SK-N-SH (cell line): ENCODE results near the gene HTR1E. TPM values are rescaled to one million over a fixed set of nuclear protein-coding genes. Genes with fewer than 3 reads are reported as not detected.
"Not testable (repeated sequence)": the region's sequence is repeated elsewhere in the genome, so short reads cannot be mapped to it uniquely, and the experiment has no call there.

Experiments
- CTCF ChIA-PET: fragments of 300-600, 350-600 bp; formaldehyde crosslinking; extraction: SDS; loops from one replicate; lab custom pipeline; 2021; lab: Yijun Ruan, JAX
- POLR2A ChIA-PET: fragments of 350-600 bp; sonication (Branson Sonifier 250); formaldehyde crosslinking; extraction: SDS; loops from one replicate; lab custom pipeline; 2020; ENCODE audit warnings: antibody characterized with exemption, inconsistent platforms; lab: Yijun Ruan, JAX
- DNase-seq: peaks from one replicate; pipeline ENCODE4 v3.0.0; 2012
- H2AFZ ChIP-seq: fragments of 200-600 bp; sonication (generic); 2 replicates; pipeline ENCODE4 v1.8.1; 2016; ENCODE audit warnings: antibody characterized with exemption, mild to moderate bottlenecking, low read depth
- H3F3A ChIP-seq: fragments of 200-600 bp; sonication (generic); replicated peaks from 2 replicates; pipeline ENCODE3; 2016; ENCODE audit warnings: antibody characterized with exemption, mild to moderate bottlenecking; ENCODE audit not compliant: insufficient read depth
- H3K27ac ChIP-seq, 2 experiments: fragments of 200-500 bp in 1 of 2; fragments of 200-600 bp in 1 of 2; sonication (Bioruptor generic) in 1 of 2; sonication (generic), shearing (Covaris generic) in 1 of 2; 2 replicates each; pipeline versions ENCODE4 v1.5.1 to v1.6.1; 2014 to 2016; ENCODE audit warnings: low read depth in 2 of 2, inconsistent platforms in 1 of 2, low read length in 1 of 2, mild to moderate bottlenecking in 1 of 2, mixed read lengths in 1 of 2
- H3K27me3 ChIP-seq: fragments of 200-600 bp; sonication (generic), shearing (Covaris generic); 2 replicates; pipeline ENCODE4 v1.6.1; 2016; ENCODE audit warnings: mixed run types; ENCODE audit not compliant: insufficient read depth
- H3K36me3 ChIP-seq, 2 experiments: fragments of 200-500 bp in 1 of 2; fragments of 200-600 bp in 1 of 2; sonication (Bioruptor generic) in 1 of 2; sonication (generic) in 1 of 2; replicated peaks in 1 of 2; 2 replicates each; pipeline versions ENCODE3 to v1.5.1; 2014 to 2016; ENCODE audit warnings: low read length in 1 of 2, mild to moderate bottlenecking in 1 of 2; ENCODE audit not compliant: insufficient read depth in 2 of 2, control insufficient read depth in 1 of 2
- H3K4me1 ChIP-seq, 2 experiments: fragments of 200-500 bp in 1 of 2; fragments of 200-600 bp in 1 of 2; sonication (Bioruptor generic) in 1 of 2; sonication (generic), shearing (Covaris generic) in 1 of 2; 2 replicates each; pipeline versions ENCODE4 v1.5.1 to v1.6.1; 2014 to 2016; ENCODE audit warnings: low read depth in 1 of 2, low read length in 1 of 2, mixed run types in 1 of 2; ENCODE audit not compliant: insufficient read depth in 2 of 2, control insufficient read depth in 1 of 2
- H3K4me2 ChIP-seq: fragments of 200-600 bp; sonication (generic), shearing (Covaris generic); 2 replicates; pipeline ENCODE4 v1.6.1; 2017; ENCODE audit warnings: mixed run types
- H3K4me3 ChIP-seq, 2 experiments: fragments of 200-500 bp in 1 of 2; fragments of 200-600 bp in 1 of 2; sonication (Bioruptor generic) in 1 of 2; sonication (generic), shearing (Covaris generic) in 1 of 2; 2 replicates each; pipeline versions ENCODE4 v1.5.1 to v1.8.1; 2014 to 2016; ENCODE audit warnings: low read depth in 2 of 2, inconsistent platforms in 1 of 2, low read length in 1 of 2, mild to moderate bottlenecking in 1 of 2, mixed read lengths in 1 of 2, moderate library complexity in 1 of 2
- H3K79me2 ChIP-seq: fragments of 200-600 bp; sonication (generic); 2 replicates; pipeline ENCODE4 v1.8.1; 2017; ENCODE audit warnings: mild to moderate bottlenecking; ENCODE audit not compliant: insufficient read depth
- H3K9ac ChIP-seq: fragments of 200-600 bp; sonication (generic); 2 replicates; pipeline ENCODE4 v1.6.1; 2017; ENCODE audit warnings: mixed run types
- H3K9me2 ChIP-seq: fragments of 200-600 bp; sonication (generic); 2 replicates; pipeline ENCODE4 v1.6.1; 2017; ENCODE audit warnings: mixed run types
- H3K9me3 ChIP-seq: fragments of 200-600 bp; sonication (generic); 2 replicates; pipeline ENCODE4 v1.6.1; 2017; ENCODE audit warnings: mixed run types, mild to moderate bottlenecking, moderate library complexity
- H4K20me1 ChIP-seq: fragments of 200-600 bp; sonication (generic); 2 replicates; pipeline ENCODE4 v1.6.1; 2017; ENCODE audit warnings: mild to moderate bottlenecking, mixed run types; ENCODE audit not compliant: insufficient read depth
- ELF1 ChIP-seq: IDR thresholded peaks from 2 replicates; pipeline ENCODE4 v1.4.0; 2012
- GABPA ChIP-seq: IDR thresholded peaks from 2 replicates; pipeline ENCODE4 v1.4.0; 2012; ENCODE audit warnings: low read depth, mild to moderate bottlenecking
- JUND ChIP-seq: IDR thresholded peaks from 2 replicates; pipeline ENCODE4 v1.4.0; 2012
- MEF2A ChIP-seq: IDR thresholded peaks from 2 replicates; pipeline ENCODE4 v1.4.0; 2012; ENCODE audit warnings: low read depth, borderline replicate concordance
- NFIC ChIP-seq: IDR thresholded peaks from 2 replicates; pipeline ENCODE4 v1.4.0; 2012; ENCODE audit warnings: borderline replicate concordance
- POLR2AphosphoS5 ChIP-seq: IDR thresholded peaks from 2 replicates; pipeline ENCODE4 v1.6.1; 2012; ENCODE audit warnings: low read depth, low read length
- RAD21 ChIP-seq: IDR thresholded peaks from 2 replicates; pipeline ENCODE4 v1.6.1; 2012; ENCODE audit warnings: mild to moderate bottlenecking, low read length
- RCOR1 ChIP-seq: fragments of 150-350 bp; IDR thresholded peaks from 2 replicates; pipeline ENCODE4 v1.6.1; 2017; ENCODE audit warnings: antibody characterized with exemption, low read length
- RFX5 ChIP-seq: IDR thresholded peaks from 2 replicates; pipeline ENCODE4 v1.6.1; 2012; ENCODE audit warnings: mild to moderate bottlenecking, improper control_type of control experiment, low read length
- SMC3 ChIP-seq: IDR thresholded peaks from 2 replicates; pipeline ENCODE4 v1.6.1; 2012; ENCODE audit warnings: low read depth, low read length, improper control_type of control experiment
- TCF12 ChIP-seq: IDR thresholded peaks from 2 replicates; pipeline ENCODE4 v1.4.0; 2012
- TEAD4 ChIP-seq: IDR thresholded peaks from 2 replicates; pipeline ENCODE4 v1.4.0; 2012; ENCODE audit warnings: mild to moderate bottlenecking, borderline replicate concordance; ENCODE audit not compliant: insufficient read depth
- WGBS: methylation state at CpG from one replicate; pipeline ENCODE4 v1.1.6; 2017; ENCODE audit warnings: low lambda C conversion rate; 5-methylcytosine and 5-hydroxymethylcytosine counted together
- polyA plus RNA-seq, 3 experiments: library from polyadenylated mRNA; depleted of rRNA; stranded (reverse); fragments of >200 nt; gene quantifications; 2 replicates each; pipeline ENCODE4 v1.2.3, GENCODE V29; 2012
- TF ChIP-seq, protein P1 (sequence below): fragments of 150-350 bp; IDR thresholded peaks from 2 replicates; pipeline ENCODE4 v1.6.1; 2016; ENCODE audit warnings: mild to moderate bottlenecking, low read depth, low read length
- TF ChIP-seq, protein P2 (sequence below): IDR thresholded peaks from 2 replicates; pipeline ENCODE4 v1.6.1; 2012; ENCODE audit warnings: mild to moderate bottlenecking, low read depth, low read length, moderate library complexity

HTR1E gene
- polyA plus RNA-seq, 1 of the 3 experiments (the other 2 are of a cell fraction), result 0.02 TPM

DNA sequence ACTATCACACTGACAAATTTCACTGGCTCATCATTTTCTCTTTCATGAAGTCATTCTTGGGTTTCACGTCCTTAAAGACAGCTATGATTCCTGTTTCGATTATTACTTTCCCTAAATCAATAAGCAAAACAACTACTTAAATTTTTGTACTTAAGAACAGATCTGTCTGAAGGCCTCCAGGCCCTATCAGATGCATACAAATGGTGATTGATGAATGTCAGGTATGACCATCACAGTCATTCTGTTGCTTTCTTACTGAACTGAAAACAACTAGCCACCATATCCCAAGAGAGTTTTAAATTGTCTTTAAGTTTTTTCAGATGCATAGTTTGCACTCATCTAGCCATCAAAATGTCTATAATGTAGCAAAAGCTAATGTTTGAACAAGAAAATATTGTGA, 20.9 kb upstream of the HTR1E start:
- Histone ChIP-seq H3K79me2 (no peaks in the 10 kb centered on the region), H3K36me3 (no peaks in the 10 kb centered on the region), H3K27ac (no peak overlapping the region), H3K4me2 (no peak overlapping the region), H3K9ac (no peak overlapping the region), H3K27me3 (no peaks in the 10 kb centered on the region), H3K9me2 (no peaks in the 10 kb centered on the region), H3F3A (no peaks in the 10 kb centered on the region), H3K4me3 (no peak overlapping the region), H3K4me1 (no peaks in the 10 kb centered on the region), H3K9me3 (no peaks in the 10 kb centered on the region), H4K20me1 (no peaks in the 10 kb centered on the region), H2AFZ (no peak overlapping the region)
- DNase-seq, result no peak
- TF ChIP-seq JUND (no peak), TEAD4 (no peak), NFIC (no peak), ELF1 (no peak), GABPA (no peak), RCOR1 (no peak), POLR2AphosphoS5 (no peak)
- ChIA-PET POLR2A (no interaction called here), CTCF (interaction anchor here (1.3 kb wide), 1 partner anchor 26 kb away, joined by 4 read pairs; no protein-coding TSS in a partner anchor)
- 12% methylated on average over 2 of the region's 2 CpGs for WGBS

DNA sequence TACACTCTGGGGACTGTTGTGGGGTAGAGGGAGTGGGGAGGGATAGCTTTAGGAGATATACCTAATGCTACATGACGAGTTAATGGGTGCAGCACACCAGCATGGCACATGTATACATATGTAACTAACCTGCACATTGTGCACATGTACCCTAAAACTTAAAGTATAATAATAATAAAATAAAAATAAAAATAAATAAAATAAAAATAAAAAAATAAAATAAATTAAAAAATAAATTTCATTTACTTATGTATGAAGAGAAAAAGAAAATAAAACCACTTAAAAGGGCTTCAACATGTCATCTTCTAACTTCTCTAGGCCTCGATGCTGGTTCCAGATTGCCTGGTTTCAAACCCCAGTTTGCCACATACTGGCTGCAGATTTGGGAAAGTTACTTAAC, 10.2 kb upstream of the HTR1E start:
- H3K27ac ChIP-seq, H2AFZ ChIP-seq, H3F3A ChIP-seq, H3K9me3 ChIP-seq, H3K4me2 ChIP-seq, H3K9me2 ChIP-seq, POLR2A ChIA-PET, H3K36me3 ChIP-seq, H4K20me1 ChIP-seq, H3K9ac ChIP-seq, H3K4me1 ChIP-seq, CTCF ChIA-PET, H3K79me2 ChIP-seq, H3K27me3 ChIP-seq, DNase-seq, H3K4me3 ChIP-seq: not testable (repeated sequence)
- WGBS, result 36% methylated on average over 2 of the region's 2 CpGs

DNA sequence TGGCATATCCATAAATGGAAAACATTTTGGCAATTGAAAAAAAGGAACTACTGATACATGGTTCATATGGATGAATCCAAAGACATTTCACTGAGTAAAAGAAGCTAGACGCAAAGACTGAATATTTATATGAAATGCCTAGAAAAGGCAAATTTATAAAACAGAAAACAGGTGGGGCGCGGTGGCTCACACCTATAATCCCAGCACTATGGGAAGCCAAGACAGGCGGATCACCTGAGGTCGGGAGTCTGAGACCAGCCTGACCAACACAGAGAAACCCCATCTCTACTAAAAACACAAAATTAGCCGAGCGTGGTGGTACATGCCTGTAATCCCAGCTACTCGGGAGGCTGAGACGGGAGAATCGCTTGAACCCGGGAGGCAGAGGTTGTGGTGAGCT, 9.5 kb upstream of the HTR1E start:
- H3K9me3 ChIP-seq, H3K79me2 ChIP-seq, CTCF ChIA-PET, H4K20me1 ChIP-seq, H2AFZ ChIP-seq, H3K9ac ChIP-seq, H3K9me2 ChIP-seq, POLR2A ChIA-PET, H3F3A ChIP-seq, H3K27ac ChIP-seq, H3K4me2 ChIP-seq, H3K36me3 ChIP-seq, H3K4me1 ChIP-seq, DNase-seq, H3K27me3 ChIP-seq, H3K4me3 ChIP-seq: not testable (repeated sequence)
- 84% methylated on average over 11 of the region's 11 CpGs for WGBS

DNA sequence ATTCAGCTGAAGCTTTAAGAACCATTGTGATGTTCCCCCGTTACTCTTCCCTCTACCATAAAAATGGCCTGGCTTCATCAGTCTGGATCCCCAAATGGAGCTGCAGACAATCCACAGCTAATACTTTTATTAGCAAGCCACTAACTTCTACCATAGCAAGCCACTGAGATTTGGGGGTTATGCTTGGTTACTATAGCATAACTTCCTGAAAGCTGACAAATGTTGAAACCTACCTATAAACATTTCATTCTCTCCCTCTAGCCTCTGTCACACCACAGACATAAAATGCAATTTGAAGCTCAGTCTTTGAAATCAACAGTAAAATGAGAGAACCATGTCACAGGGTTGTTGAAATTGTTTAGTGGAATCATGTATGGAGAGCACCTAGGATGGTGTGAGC, 3.0 kb upstream of the HTR1E start:
- POLR2A ChIA-PET, result interaction anchor here (1.5 kb wide), 1 partner anchor 1012 kb away, joined by 4 read pairs; no protein-coding TSS in a partner anchor
- no peaks in the 10 kb centered on the region for H3K79me2 ChIP-seq
- H3K27ac ChIP-seq, result no peak overlapping the region
- no peaks in the 10 kb centered on the region for H3K9me2 ChIP-seq
- H3K4me2 ChIP-seq, result no peak overlapping the region
- H3K4me1 ChIP-seq, result peaks cover 0 to 8% of the 10 kb centered on the region in 2 experiments; a peak in 1 of 4 replicates
- H3K9me3 ChIP-seq, result no peaks in the 10 kb centered on the region
- no peak overlapping the region for H3K9ac ChIP-seq
- no peak for DNase-seq
- no peak overlapping the region for H2AFZ ChIP-seq
- WGBS, result 33% methylated on average over 1 of the region's 1 CpG
- H3K27me3 ChIP-seq, result peaks cover 9% of the 10 kb centered on the region; the same call in 1 of the 2 replicates
- H3K4me3 ChIP-seq, result no peak overlapping the region
- H3F3A ChIP-seq, result no peaks in the 10 kb centered on the region
- no peaks in the 10 kb centered on the region for H3K36me3 ChIP-seq
- CTCF ChIA-PET, result interaction anchor here (0.9 to 1.8 kb wide), 3 partner anchors 377 to 1011 kb away, joined by 3 to 12 read pairs (median 3); no protein-coding TSS in a partner anchor
- H4K20me1 ChIP-seq, result no peaks in the 10 kb centered on the region
- TF ChIP-seq RAD21, result no peak
- no peak for TF ChIP-seq MEF2A
- TF ChIP-seq GABPA, result no peak
- no peak for TF ChIP-seq RCOR1
- TF ChIP-seq, protein P1, sequence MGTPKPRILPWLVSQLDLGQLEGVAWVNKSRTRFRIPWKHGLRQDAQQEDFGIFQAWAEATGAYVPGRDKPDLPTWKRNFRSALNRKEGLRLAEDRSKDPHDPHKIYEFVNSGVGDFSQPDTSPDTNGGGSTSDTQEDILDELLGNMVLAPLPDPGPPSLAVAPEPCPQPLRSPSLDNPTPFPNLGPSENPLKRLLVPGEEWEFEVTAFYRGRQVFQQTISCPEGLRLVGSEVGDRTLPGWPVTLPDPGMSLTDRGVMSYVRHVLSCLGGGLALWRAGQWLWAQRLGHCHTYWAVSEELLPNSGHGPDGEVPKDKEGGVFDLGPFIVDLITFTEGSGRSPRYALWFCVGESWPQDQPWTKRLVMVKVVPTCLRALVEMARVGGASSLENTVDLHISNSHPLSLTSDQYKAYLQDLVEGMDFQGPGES, result no peak
- TF ChIP-seq TCF12, result no peak
- no peak for TF ChIP-seq SMC3
- TF ChIP-seq, protein P2, sequence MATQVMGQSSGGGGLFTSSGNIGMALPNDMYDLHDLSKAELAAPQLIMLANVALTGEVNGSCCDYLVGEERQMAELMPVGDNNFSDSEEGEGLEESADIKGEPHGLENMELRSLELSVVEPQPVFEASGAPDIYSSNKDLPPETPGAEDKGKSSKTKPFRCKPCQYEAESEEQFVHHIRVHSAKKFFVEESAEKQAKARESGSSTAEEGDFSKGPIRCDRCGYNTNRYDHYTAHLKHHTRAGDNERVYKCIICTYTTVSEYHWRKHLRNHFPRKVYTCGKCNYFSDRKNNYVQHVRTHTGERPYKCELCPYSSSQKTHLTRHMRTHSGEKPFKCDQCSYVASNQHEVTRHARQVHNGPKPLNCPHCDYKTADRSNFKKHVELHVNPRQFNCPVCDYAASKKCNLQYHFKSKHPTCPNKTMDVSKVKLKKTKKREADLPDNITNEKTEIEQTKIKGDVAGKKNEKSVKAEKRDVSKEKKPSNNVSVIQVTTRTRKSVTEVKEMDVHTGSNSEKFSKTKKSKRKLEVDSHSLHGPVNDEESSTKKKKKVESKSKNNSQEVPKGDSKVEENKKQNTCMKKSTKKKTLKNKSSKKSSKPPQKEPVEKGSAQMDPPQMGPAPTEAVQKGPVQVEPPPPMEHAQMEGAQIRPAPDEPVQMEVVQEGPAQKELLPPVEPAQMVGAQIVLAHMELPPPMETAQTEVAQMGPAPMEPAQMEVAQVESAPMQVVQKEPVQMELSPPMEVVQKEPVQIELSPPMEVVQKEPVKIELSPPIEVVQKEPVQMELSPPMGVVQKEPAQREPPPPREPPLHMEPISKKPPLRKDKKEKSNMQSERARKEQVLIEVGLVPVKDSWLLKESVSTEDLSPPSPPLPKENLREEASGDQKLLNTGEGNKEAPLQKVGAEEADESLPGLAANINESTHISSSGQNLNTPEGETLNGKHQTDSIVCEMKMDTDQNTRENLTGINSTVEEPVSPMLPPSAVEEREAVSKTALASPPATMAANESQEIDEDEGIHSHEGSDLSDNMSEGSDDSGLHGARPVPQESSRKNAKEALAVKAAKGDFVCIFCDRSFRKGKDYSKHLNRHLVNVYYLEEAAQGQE, result no peak
- TF ChIP-seq RFX5, result no peak
